Osteoblast (primary cell): ENCODE measurements around the gene C11orf24. TPM values are rescaled to one million over a fixed set of nuclear protein-coding genes. Genes with fewer than 3 reads are reported as not detected.

Experiments
- DNase-seq: peaks from one replicate; pipeline ENCODE4 v3.0.0; 2011; ENCODE audit warnings: low spot score, mixed read lengths; ENCODE audit not compliant: insufficient read length; ENCODE audit errors: missing footprints
- H2AFZ ChIP-seq: 2 replicates; pipeline ENCODE4 v1.6.0; 2011; ENCODE audit warnings: mild to moderate bottlenecking, low read length
- H3K27ac ChIP-seq: 2 replicates; pipeline ENCODE4 v1.5.1; 2011; ENCODE audit warnings: mild to moderate bottlenecking, low read depth, low read length, moderate library complexity
- H3K27me3 ChIP-seq: 2 replicates; pipeline ENCODE4 v1.6.0; 2012; ENCODE audit warnings: mild to moderate bottlenecking, control low read depth, inconsistent platforms, low read length, moderate library complexity; ENCODE audit not compliant: insufficient read depth
- H3K36me3 ChIP-seq: 2 replicates; pipeline ENCODE4 v1.5.1; 2011; ENCODE audit warnings: mild to moderate bottlenecking, low read length, control low read depth, moderate library complexity; ENCODE audit not compliant: insufficient read depth
- H3K4me1 ChIP-seq: 2 replicates; pipeline ENCODE4 v1.5.1; 2011; ENCODE audit warnings: mild to moderate bottlenecking, low read length, control low read depth, moderate library complexity; ENCODE audit not compliant: insufficient read depth
- H3K4me2 ChIP-seq: 2 replicates; pipeline ENCODE4 v1.6.0; 2011; ENCODE audit warnings: mild to moderate bottlenecking, low read length; ENCODE audit not compliant: insufficient read depth
- H3K4me3 ChIP-seq: fragments of 200-600 bp; sonication (generic); 3 replicates; pipeline ENCODE4 v1.5.1; 2012; ENCODE audit warnings: mild to moderate bottlenecking, low read length, inconsistent platforms; ENCODE audit not compliant: insufficient read depth
- H3K79me2 ChIP-seq: 2 replicates; pipeline ENCODE4 v1.6.0; 2012; ENCODE audit warnings: mild to moderate bottlenecking, low read length, control low read depth, inconsistent platforms; ENCODE audit not compliant: insufficient read depth
- H3K9me3 ChIP-seq: 2 replicates; pipeline ENCODE4 v1.5.1; 2011; ENCODE audit warnings: low read depth, low read length, control low read depth
- H4K20me1 ChIP-seq: 2 replicates; pipeline ENCODE4 v1.6.0; 2012; ENCODE audit warnings: mild to moderate bottlenecking, low read length, control low read depth; ENCODE audit not compliant: insufficient read depth
- total RNA-seq: library from RNA; depleted of rRNA; stranded (reverse); fragments of >200 nt; gene quantifications from 2 replicates; pipeline ENCODE4 v1.2.3, GENCODE V29; 2012
- TF ChIP-seq, protein P1 (sequence below): IDR thresholded peaks from 2 replicates; pipeline ENCODE4 v1.5.1; 2011; ENCODE audit warnings: mild to moderate bottlenecking, low read depth, low read length, moderate library complexity; ENCODE audit errors: extremely low read depth

The C11orf24 gene
- total RNA-seq, 1 donor, result 40.5 TPM

- H4K20me1 ChIP-seq, result no peaks in the 10 kb centered on the region
- H3K27ac ChIP-seq, result no peak overlapping the region
- DNase-seq, result no peak
- TF ChIP-seq, protein P1, sequence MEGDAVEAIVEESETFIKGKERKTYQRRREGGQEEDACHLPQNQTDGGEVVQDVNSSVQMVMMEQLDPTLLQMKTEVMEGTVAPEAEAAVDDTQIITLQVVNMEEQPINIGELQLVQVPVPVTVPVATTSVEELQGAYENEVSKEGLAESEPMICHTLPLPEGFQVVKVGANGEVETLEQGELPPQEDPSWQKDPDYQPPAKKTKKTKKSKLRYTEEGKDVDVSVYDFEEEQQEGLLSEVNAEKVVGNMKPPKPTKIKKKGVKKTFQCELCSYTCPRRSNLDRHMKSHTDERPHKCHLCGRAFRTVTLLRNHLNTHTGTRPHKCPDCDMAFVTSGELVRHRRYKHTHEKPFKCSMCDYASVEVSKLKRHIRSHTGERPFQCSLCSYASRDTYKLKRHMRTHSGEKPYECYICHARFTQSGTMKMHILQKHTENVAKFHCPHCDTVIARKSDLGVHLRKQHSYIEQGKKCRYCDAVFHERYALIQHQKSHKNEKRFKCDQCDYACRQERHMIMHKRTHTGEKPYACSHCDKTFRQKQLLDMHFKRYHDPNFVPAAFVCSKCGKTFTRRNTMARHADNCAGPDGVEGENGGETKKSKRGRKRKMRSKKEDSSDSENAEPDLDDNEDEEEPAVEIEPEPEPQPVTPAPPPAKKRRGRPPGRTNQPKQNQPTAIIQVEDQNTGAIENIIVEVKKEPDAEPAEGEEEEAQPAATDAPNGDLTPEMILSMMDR, result no peak
- H3K4me1 ChIP-seq, result no peaks in the 10 kb centered on the region
- H2AFZ ChIP-seq, result no peak overlapping the region
- no peaks in the 10 kb centered on the region for H3K36me3 ChIP-seq
- H3K4me3 ChIP-seq, result no peak overlapping the region
- no peaks in the 10 kb centered on the region for H3K9me3 ChIP-seq
- H3K27me3 ChIP-seq, result peaks cover 2% of the 10 kb centered on the region
- H3K79me2 ChIP-seq, result no peaks in the 10 kb centered on the region
- no peak overlapping the region for H3K4me2 ChIP-seq
These were observed 40.2 kb downstream of the C11orf24 start for GRCh38 chr11:68231621-68232020.

- H3K4me1 ChIP-seq, result no peaks in the 10 kb centered on the region
- H2AFZ ChIP-seq, result no peak overlapping the region
- no peak overlapping the region for H3K27ac ChIP-seq
- H3K4me2 ChIP-seq, result no peak overlapping the region
- H3K27me3 ChIP-seq, result no peaks in the 10 kb centered on the region
- no peaks in the 10 kb centered on the region for H3K79me2 ChIP-seq
- no peak for DNase-seq
- H3K9me3 ChIP-seq, result no peaks in the 10 kb centered on the region
- no peak overlapping the region for H3K4me3 ChIP-seq
- H3K36me3 ChIP-seq, result no peaks in the 10 kb centered on the region
- no peaks in the 10 kb centered on the region for H4K20me1 ChIP-seq
- TF ChIP-seq, protein P1, result no peak
These were observed 42.2 kb downstream of the C11orf24 start for GRCh38 chr11:68229601-68230000.

DNA sequence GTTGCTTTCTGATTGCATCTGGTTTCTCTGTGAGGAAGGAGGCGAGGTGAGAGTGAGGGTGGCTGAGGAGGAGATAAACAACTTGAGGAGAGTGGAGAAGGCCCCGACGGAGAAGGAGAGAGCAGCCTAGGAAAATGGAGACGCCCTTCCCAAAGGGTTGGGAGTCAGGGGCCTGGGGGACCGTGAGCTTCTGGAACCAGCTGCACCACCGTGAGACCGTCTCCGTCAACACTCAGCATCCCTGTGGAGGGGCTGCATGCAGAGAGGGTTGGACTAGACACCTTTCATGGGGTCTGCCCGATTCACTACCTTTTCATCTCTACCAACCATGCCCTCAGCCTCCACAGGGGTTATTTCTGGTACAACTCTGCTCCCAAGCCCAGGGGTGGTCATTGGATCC lies 45.4 kb downstream of the C11orf24 start:
- Histone ChIP-seq H3K36me3 (no peaks in the 10 kb centered on the region), H3K4me3 (no peak overlapping the region), H3K4me2 (no peak overlapping the region), H3K27ac (no peak overlapping the region), H4K20me1 (no peaks in the 10 kb centered on the region), H3K27me3 (peaks cover 6% of the 10 kb centered on the region), H3K4me1 (no peaks in the 10 kb centered on the region), H2AFZ (no peak overlapping the region), H3K9me3 (no peaks in the 10 kb centered on the region), H3K79me2 (no peaks in the 10 kb centered on the region)
- TF ChIP-seq, protein P1, result no peak
- DNase-seq, result no peak

- TF ChIP-seq, protein P1, result no peak
- H3K4me2 ChIP-seq, result no peak overlapping the region
- H3K27me3 ChIP-seq, result peaks cover 6% of the 10 kb centered on the region
- no peak overlapping the region for H2AFZ ChIP-seq
- H3K27ac ChIP-seq, result no peak overlapping the region
- no peaks in the 10 kb centered on the region for H3K36me3 ChIP-seq
- no peak overlapping the region for H3K4me3 ChIP-seq
- no peaks in the 10 kb centered on the region for H3K79me2 ChIP-seq
- no peaks in the 10 kb centered on the region for H4K20me1 ChIP-seq
- H3K9me3 ChIP-seq, result no peaks in the 10 kb centered on the region
- no peaks in the 10 kb centered on the region for H3K4me1 ChIP-seq
- no peak for DNase-seq
These were observed 47.2 kb downstream of the C11orf24 start for GRCh38 chr11:68224606-68225005.
